Tibial nerve (tissue), 4 donors: Measurements from ENCODE around the gene MYCBPAP. TPM values are rescaled to one million over a fixed set of nuclear protein-coding genes. Genes with fewer than 3 reads are reported as not detected.

Experiments
- DNase-seq, 2 donors: peaks; one replicate each; pipeline ENCODE4 v3.0.0-alpha.2; 2019; ENCODE audit warnings: low spot score in 2 of 2
- H3K27ac ChIP-seq, 4 donors: fragments of 200-600 bp; sonication (generic) in 3 of 4; one replicate each; pipeline ENCODE4 v1.5.1; 2017 to 2019; ENCODE audit warnings: mild to moderate bottlenecking in 1 of 4
- H3K27me3 ChIP-seq, 2 donors: fragments of 200-600 bp; sonication (generic) in 1 of 2; one replicate each; pipeline versions ENCODE4 v1.5.1 to v1.6.0; 2017 to 2019
- H3K36me3 ChIP-seq, 3 donors: fragments of 200-600 bp; sonication (generic); one replicate each; pipeline ENCODE4 v1.5.1; 2018 to 2019
- H3K4me1 ChIP-seq, 4 donors: fragments of 200-600 bp; sonication (generic) in 3 of 4; one replicate each; pipeline ENCODE4 v1.5.1; 2017 to 2019
- H3K4me3 ChIP-seq, 4 donors: fragments of 200-600 bp; sonication (generic) in 3 of 4; one replicate each; pipeline ENCODE4 v1.5.1; 2017 to 2019; ENCODE audit warnings: mild to moderate bottlenecking in 1 of 4, moderate library complexity in 1 of 4
- H3K9me3 ChIP-seq, 4 donors: fragments of 200-600 bp; sonication (generic) in 3 of 4; one replicate each; pipeline ENCODE4 v1.5.1; 2017 to 2019
- EP300 ChIP-seq, 2 donors: sonication (generic); formaldehyde crosslinking; IDR thresholded peaks; one replicate each; pipeline ENCODE4 v1.6.1; 2017; ENCODE audit warnings: antibody characterized with exemption in 2 of 2, mild to moderate bottlenecking in 1 of 2
- POLR2A ChIP-seq, 2 donors: fragments of 450-650 bp; IDR thresholded peaks; one replicate each; pipeline ENCODE4 v1.6.1; 2017; ENCODE audit warnings: antibody characterized with exemption in 2 of 2, mild to moderate bottlenecking in 2 of 2, moderate library complexity in 2 of 2
- WGBS, 2 donors: methylation state at CpG; one replicate each; pipeline ENCODE4 v1.1.5; 2018; 5-methylcytosine and 5-hydroxymethylcytosine counted together
- total RNA-seq, 4 donors: library from RNA; depleted of rRNA; stranded (reverse); fragments of >200 nt; gene quantifications; one replicate each; pipeline ENCODE4 v1.1.0, GENCODE V29; 2016
- TF ChIP-seq, protein P1 (sequence below), 5 experiments: fragments of 200-600 bp in 3 of 5; fragments of 450-650 bp in 2 of 5; sonication (generic) in 3 of 5; IDR thresholded peaks; one replicate each; pipeline ENCODE4 v1.5.1; 2016 to 2019; ENCODE audit warnings: antibody characterized with exemption in 5 of 5, mild to moderate bottlenecking in 3 of 5, moderate library complexity in 2 of 5

Gene MYCBPAP
- total RNA-seq, 4 donors from 2014 or later = 1.2 to 6.8 (median 4.0) TPM

DNA sequence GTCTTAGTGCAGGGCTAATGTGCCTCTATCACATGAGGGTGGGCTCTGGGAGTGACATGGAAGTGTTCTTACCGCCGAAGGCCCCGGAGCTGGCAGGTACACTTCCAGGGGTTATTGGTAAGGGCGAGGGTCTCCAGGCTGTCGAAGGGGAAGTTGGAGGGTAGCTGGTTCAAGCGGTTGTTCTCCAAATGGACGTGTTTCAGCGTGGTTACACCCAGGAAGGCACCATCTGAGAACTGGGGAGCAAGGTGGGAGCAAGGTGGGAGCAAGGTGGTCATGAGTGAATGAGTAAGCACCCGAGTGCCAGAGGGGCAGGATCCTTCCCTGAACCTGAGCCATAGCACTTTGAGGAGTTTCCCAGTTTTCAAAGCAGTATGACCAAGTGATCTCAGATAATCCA lies 42.6 kb upstream of the MYCBPAP start:
- Histone ChIP-seq H3K4me3 (no peak overlapping the region), H3K4me1 (peaks cover 0 to 18% (median 13%) of the 10 kb centered on the region in 4 donors), H3K9me3 (no peaks in the 10 kb centered on the region), H3K27ac (no peak overlapping the region), H3K27me3 (peaks cover 0 to 17% of the 10 kb centered on the region in 2 donors), H3K36me3 (peaks cover 0 to 55% (median 0%) of the 10 kb centered on the region in 3 donors)
- TF ChIP-seq, protein P1, sequence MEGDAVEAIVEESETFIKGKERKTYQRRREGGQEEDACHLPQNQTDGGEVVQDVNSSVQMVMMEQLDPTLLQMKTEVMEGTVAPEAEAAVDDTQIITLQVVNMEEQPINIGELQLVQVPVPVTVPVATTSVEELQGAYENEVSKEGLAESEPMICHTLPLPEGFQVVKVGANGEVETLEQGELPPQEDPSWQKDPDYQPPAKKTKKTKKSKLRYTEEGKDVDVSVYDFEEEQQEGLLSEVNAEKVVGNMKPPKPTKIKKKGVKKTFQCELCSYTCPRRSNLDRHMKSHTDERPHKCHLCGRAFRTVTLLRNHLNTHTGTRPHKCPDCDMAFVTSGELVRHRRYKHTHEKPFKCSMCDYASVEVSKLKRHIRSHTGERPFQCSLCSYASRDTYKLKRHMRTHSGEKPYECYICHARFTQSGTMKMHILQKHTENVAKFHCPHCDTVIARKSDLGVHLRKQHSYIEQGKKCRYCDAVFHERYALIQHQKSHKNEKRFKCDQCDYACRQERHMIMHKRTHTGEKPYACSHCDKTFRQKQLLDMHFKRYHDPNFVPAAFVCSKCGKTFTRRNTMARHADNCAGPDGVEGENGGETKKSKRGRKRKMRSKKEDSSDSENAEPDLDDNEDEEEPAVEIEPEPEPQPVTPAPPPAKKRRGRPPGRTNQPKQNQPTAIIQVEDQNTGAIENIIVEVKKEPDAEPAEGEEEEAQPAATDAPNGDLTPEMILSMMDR (IDR thresholded peaks at IDR 0.05) = no peak
- TF ChIP-seq EP300 (IDR thresholded peaks at IDR 0.05) (no peak), POLR2A (IDR thresholded peaks at IDR 0.05) (no peak)
- no peak for DNase-seq
- WGBS, 2 donors = 96 to 97% methylated on average over 9 of the region's 9 CpGs

DNA sequence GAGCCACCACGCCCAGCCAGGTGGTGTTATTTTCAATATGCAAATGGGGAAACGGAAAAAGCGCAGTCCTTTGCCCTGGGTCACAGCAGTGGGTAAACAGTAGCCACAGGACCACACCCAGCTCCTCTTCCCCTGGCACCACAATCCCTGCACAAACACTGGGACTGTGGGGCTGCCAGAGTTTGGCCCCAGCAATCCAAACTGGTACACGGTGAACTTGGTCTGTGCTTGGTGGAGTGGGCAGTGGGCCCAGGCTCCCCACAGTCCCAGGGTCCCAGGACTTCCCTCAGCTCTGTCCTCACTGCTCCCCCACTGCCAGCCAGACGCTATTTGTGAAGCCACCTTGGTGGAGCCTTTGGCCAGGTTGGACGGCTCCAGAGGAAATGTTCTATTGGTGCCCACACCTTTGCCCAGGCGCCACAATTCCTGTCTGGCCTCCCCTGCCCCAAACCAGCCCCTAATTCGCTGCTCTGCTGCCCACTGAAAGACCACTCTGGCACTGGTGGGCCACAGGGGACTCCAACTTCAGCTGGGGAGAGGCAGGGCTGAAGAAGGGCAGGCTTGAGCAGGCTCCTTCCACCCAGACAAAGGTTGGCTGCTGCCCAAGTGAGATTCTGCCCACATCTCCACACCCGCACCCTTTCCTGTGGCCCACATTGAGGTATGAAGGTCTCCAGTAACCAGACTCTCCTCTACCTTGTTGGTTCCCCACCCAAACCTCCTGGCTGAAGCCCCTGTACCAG lies 41.7 kb upstream of the MYCBPAP start:
- TF ChIP-seq, protein P1 (IDR thresholded peaks at IDR 0.05) = no peak
- TF ChIP-seq POLR2A (IDR thresholded peaks at IDR 0.05) = no peak
- no peak for DNase-seq
- Histone ChIP-seq H3K27me3 (peaks cover 0 to 17% of the 10 kb centered on the region in 2 donors), H3K4me3 (no peak overlapping the region), H3K9me3 (no peaks in the 10 kb centered on the region), H3K36me3 (peaks cover 0 to 55% (median 0%) of the 10 kb centered on the region in 3 donors), H3K4me1 (peaks cover 0 to 18% (median 13%) of the 10 kb centered on the region in 4 donors), H3K27ac (no peak overlapping the region)
- 84 to 86% methylated on average over 8 to 9 of the region's 9 CpGs for WGBS, 2 donors

DNA sequence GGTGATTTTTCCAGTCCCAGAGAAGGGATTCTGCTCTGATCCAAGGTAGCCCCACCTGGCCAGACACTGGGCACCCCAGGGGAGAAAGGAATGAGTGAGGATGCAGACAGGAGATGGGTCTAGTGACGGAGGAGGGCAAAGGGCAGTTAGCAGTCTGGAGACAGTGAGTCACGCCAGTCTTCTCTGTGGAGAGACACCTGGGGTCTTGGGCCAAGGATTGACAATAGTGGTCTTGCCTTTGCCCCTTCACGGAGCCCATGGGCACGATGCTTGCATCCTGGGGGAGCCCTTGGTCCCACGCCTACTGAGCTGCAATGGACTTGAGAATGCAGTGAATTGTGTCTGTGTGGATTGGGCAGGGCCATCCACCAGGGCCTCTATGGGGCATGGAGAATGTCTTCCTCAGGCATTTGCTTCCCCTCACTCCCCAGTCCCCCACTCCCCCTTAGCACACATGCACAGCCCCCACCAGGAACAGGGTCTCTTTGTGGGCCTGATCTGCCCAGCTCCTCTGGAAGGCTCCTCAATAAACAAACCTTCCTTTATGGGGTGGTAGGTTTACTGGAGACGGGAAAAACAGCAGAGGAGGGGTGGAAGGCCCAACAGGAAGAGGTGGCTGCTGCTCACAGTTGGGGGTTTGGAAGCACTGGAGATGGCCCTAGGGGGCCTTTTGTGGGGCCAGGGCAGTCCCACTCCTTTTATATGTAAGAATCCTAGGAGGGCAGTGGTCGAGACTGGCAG lies 41.0 kb upstream of the MYCBPAP start:
- TF ChIP-seq POLR2A (IDR thresholded peaks at IDR 0.05) (no peak), EP300 (IDR thresholded peaks at IDR 0.05) (no peak)
- TF ChIP-seq, protein P1 (IDR thresholded peaks at IDR 0.05) = no peak
- no peaks in the 10 kb centered on the region for H3K9me3 ChIP-seq
- 52 to 76% methylated on average over 7 of the region's 7 CpGs for WGBS, 2 donors
- no peak overlapping the region for H3K27ac ChIP-seq
- no peak for DNase-seq
- peaks cover 0 to 18% (median 13%) of the 10 kb centered on the region in 4 donors for H3K4me1 ChIP-seq
- peaks cover 0 to 56% (median 0%) of the 10 kb centered on the region in 3 donors for H3K36me3 ChIP-seq
- no peak overlapping the region for H3K4me3 ChIP-seq
- H3K27me3 ChIP-seq = peaks cover 0 to 17% of the 10 kb centered on the region in 2 donors

DNA sequence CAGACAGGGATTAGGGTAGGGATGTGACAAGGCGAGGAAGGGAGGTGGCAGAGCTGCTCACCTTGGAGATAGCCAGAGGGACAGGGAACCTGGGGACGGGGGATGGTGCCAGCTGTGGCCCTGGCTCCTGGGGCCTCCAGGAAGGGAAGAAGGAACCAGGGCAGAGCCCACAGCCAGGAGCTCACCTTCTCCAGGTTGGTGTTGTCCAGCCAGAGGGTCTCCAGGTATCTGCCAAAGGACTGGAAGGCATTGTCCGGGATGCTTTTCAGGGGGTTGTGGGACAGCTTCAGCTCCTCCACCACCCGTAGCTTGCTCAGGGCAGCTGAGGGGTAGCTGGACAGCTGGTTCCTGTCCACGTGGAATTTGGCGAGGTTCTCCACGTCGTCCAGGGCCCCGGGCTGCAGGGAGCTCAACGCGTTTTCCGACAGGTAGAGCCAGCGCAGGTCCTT lies 40.4 kb upstream of the MYCBPAP start:
- Histone ChIP-seq H3K9me3 (no peaks in the 10 kb centered on the region), H3K36me3 (peaks cover 0 to 54% (median 0%) of the 10 kb centered on the region in 3 donors), H3K4me1 (peaks cover 0 to 18% (median 13%) of the 10 kb centered on the region in 4 donors), H3K27me3 (peaks cover 0 to 17% of the 10 kb centered on the region in 2 donors), H3K4me3 (no peak overlapping the region), H3K27ac (no peak overlapping the region)
- no peak for TF ChIP-seq POLR2A (IDR thresholded peaks at IDR 0.05)
- TF ChIP-seq, protein P1 (IDR thresholded peaks at IDR 0.05) = no peak
- no peak for TF ChIP-seq EP300 (IDR thresholded peaks at IDR 0.05)
- DNase-seq = no peak
- WGBS, 2 donors = 71 to 82% methylated on average over 4 to 13 of the region's 13 CpGs
